ENCODE data around the gene CDT1. TPM values are rescaled to one million over a fixed set of nuclear protein-coding genes. Genes with fewer than 3 reads are reported as not detected.

Gene CDT1
- total and polyA plus RNA-seq, 10 donors: 1.00 to 17.2 (median 3.6) TPM

- WGBS, 5 donors: 77 to 90% (median 88%) methylated on average over 4 to 11 of the region's 11 CpGs
- Histone ChIP-seq H3K27ac (no peak overlapping the region), H3K4me3 (no peak overlapping the region), H3K36me3 (peaks cover 0 to 79% (median 32%) of the 10 kb centered on the region in 6 donors), H3K9me3 (no peaks in the 10 kb centered on the region), H3K27me3 (replicated peaks in 1 of 7) (no peaks in the 10 kb centered on the region), H3K4me1 (peaks cover 0 to 13% (median 10%) of the 10 kb centered on the region in 6 donors)
- intact Hi-C loops (cut with DNase I; ENCODE audit: low total_unique reads): no loop called here
- TF ChIP-seq POLR2A (IDR thresholded peaks at IDR 0.05): no peak
- no peak for TF ChIP-seq CTCF (IDR thresholded peaks at IDR 0.05 in 8 of 11, conservative IDR thresholded peaks at IDR 0.05 in 3 of 11)
- no peak for TF ChIP-seq POLR2AphosphoS5 (IDR thresholded peaks at IDR 0.05)
- DNase-seq: no peak
Observed at GRCh38 chr16:88835383-88835782, 31.8 kb downstream of the CDT1 start.

DNA sequence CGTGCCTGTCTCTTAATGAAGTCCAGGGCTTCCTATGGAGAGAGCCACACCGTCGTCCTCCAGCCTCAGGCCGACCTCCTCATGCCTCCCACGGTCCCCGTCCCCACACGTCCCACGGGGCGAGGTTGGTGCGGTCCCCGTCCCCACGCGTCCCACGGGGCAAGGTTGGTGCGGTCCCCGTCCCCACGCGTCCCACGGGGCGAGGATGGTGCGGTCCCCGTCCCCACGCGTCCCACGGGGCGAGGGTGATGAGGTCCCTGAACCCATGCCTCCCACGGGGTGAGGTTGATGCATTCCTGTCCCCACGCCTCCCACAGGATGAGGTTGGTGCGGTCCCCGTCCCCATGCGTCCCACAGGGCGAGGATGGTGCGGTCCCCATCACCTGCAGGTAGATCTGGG lies 32.2 kb downstream of the CDT1 start:
- Histone ChIP-seq H3K36me3 (peaks cover 0 to 79% (median 35%) of the 10 kb centered on the region in 6 donors), H3K27me3 (replicated peaks in 1 of 7) (no peaks in the 10 kb centered on the region), H3K27ac (no peak overlapping the region), H3K4me1 (peaks cover 0 to 16% (median 11%) of the 10 kb centered on the region in 6 donors), H3K9me3 (no peaks in the 10 kb centered on the region), H3K4me3 (no peak overlapping the region)
- TF ChIP-seq POLR2AphosphoS5 (IDR thresholded peaks at IDR 0.05) (no peak), POLR2A (IDR thresholded peaks at IDR 0.05) (no peak), CTCF (IDR thresholded peaks at IDR 0.05 in 8 of 11, conservative IDR thresholded peaks at IDR 0.05 in 3 of 11) (no peak)
- intact Hi-C loops (cut with DNase I; ENCODE audit: low total_unique reads): no loop called here
- 81 to 90% (median 90%) methylated on average over 19 to 33 of the region's 33 CpGs for WGBS, 5 donors
- no peak for DNase-seq

DNA sequence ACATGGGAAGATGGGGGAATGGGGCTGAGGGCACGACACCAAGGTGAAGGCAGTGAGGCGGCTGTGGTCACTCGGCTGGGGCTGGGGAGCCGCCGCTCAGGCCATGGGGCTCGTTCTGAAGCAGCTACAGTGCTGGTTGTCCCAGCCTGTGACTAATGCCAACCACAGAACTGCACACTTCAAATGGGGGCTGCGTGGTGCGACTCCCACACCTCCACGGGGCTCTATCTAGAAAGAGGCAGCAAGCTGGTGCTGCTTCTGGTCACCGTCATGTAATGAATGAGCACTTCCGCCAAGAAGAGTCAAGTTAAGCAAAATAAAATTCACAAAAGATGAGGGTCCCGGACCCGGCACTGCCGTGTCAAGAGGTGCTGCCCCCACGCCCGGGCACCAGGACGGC lies 33.2 kb downstream of the CDT1 start:
- Histone ChIP-seq H3K9me3 (no peaks in the 10 kb centered on the region), H3K4me1 (peaks cover 0 to 26% (median 11%) of the 10 kb centered on the region in 6 donors), H3K27ac (no peak overlapping the region), H3K36me3 (peaks cover 0 to 84% (median 38%) of the 10 kb centered on the region in 6 donors), H3K27me3 (replicated peaks in 1 of 7) (no peaks in the 10 kb centered on the region), H3K4me3 (no peak overlapping the region)
- intact Hi-C loops (cut with DNase I; ENCODE audit: low total_unique reads): no loop called here
- DNase-seq: no peak
- 84 to 90% (median 90%) methylated on average over 12 to 17 of the region's 17 CpGs for WGBS, 5 donors
- TF ChIP-seq POLR2A (IDR thresholded peaks at IDR 0.05) (no peak), POLR2AphosphoS5 (IDR thresholded peaks at IDR 0.05) (no peak), CTCF (IDR thresholded peaks at IDR 0.05 in 8 of 11, conservative IDR thresholded peaks at IDR 0.05 in 3 of 11) (no peak)

DNA sequence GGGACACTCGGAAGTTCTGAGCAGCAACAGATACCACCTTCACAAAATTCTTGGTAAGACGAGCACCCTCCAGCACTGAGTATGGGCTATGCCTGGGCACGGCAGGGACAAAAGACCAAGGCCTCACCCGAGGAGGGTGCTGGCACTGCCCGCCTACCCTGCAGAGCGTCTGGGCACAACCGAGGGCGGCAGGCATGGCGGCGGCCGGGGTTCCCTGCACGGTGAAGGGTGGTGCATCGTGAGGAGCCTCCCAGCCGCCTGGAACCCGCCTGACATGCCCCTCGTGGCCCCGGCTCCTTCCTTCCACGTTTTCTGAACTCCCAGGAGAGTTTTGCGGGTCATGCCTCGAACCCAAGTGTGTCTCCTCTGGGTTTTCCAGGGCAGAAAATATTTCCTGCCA lies 34.2 kb downstream of the CDT1 start:
- Histone ChIP-seq H3K9me3 (no peaks in the 10 kb centered on the region), H3K27me3 (replicated peaks in 1 of 7) (no peaks in the 10 kb centered on the region), H3K36me3 (peaks cover 0 to 91% (median 41%) of the 10 kb centered on the region in 6 donors), H3K27ac (no peak overlapping the region), H3K4me1 (peaks cover 0 to 36% (median 11%) of the 10 kb centered on the region in 6 donors), H3K4me3 (no peak overlapping the region)
- no peak for DNase-seq
- intact Hi-C loops (cut with DNase I; ENCODE audit: low total_unique reads): no loop called here
- WGBS, 5 donors: 74 to 90% (median 88%) methylated on average over 7 to 20 of the region's 20 CpGs
- no peak for TF ChIP-seq CTCF (IDR thresholded peaks at IDR 0.05 in 8 of 11, conservative IDR thresholded peaks at IDR 0.05 in 3 of 11)
- TF ChIP-seq POLR2AphosphoS5 (IDR thresholded peaks at IDR 0.05): peak in 1 of 3 donors; percentile 15

Data from spleen (tissue), 11 donors.